NCI-H1105 (cell line): ENCODE measurements around the gene TTYH1.
"Not testable (repeated sequence)": the region's sequence is repeated elsewhere in the genome, so short reads cannot be mapped to it uniquely, and the experiment has no call there.

Experiments used
- DNase-seq: peaks from one replicate; lab custom pipeline; 2025; lab: John Stamatoyannopoulos, UW

The TTYH1 gene

DNA sequence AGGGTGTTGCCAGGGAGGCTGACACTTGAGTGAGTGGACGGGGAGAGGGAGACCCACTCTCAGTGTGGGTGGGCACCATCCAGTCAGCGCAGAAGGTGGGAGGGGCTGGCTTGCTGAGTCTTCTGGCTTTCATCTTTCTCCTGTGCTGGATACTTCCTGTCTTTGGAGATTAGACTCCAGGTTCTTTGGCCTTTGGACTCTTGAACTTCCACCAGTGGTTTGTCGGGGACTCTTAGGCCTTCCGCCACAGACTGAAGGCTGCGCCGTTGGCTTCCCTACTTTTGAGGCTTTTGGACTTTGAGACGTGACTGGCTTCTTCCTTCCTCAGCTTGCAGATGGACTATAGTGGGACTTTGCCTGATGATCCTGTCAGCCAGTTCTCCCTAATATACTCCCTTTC lies 29.5 kb downstream of the TTYH1 start:
- no peak for DNase-seq

GRCh38 chr19:54446349-54446748 lies 31.1 kb downstream of the TTYH1 start:
- not testable (repeated sequence) for DNase-seq

DNA sequence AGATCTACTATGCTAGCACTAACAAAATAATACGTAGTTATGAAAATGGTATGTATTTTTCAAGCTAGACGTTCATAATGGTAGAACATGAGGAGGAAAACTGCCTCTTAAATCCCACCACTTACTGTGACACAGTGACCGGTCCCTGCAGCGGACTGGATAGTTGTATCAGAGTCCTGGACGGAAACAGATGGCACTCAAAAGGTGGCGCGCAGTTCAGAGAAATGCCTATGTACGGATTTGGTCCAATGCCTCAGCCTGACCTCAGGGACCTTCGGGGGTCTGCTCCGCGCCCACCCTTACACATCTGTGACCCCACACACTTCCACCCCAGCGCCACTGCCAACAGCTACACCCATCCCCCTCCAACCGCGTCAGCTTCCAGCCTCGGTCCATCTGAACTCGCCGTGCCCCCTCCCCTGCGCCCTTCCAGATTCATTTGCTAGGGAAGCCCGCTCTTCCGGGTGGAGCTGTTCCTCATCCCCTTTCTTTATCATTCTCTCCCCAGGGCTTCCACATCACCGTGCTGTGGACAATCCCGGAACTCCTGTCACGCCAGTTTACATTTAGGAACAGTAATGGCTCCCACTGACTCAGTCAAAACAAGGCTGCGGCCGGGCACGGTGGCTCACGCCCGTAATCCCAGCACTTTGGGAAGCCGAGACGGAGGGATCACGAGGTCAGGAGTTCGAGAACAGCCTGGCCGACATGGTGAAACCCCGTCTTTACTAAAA lies 32.9 kb downstream of the TTYH1 start:
- no peak for DNase-seq

GRCh38 chr19:54448774-54449700 lies 33.8 kb downstream of the TTYH1 start, which contains the start of gene LENG8:
Gene LENG8, plus strand, starts transcription at chr19:54449199. Its CDS starts 2,146 bp downstream, at chr19:54451345.
- DNase-seq: peak; percentile 94

DNA sequence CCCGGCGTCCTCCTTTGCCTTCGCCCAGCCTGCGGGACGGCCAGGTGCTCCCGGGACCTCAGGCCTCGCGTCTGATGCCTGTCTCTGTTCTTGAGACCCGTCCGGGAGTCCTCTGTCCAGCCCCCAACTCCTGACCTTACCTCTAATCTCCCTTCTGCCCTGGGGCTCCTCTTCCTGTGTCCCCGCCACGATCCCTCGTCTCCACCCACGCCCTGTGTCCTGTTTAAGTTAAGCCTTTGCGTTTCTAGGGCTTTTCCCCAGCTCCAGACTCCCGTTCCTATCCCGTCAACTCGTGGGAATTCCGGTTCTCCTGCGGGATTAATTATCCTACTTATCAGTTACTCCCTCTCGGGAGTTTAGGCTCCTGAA lies 34.4 kb downstream of the TTYH1 start:
- no peak for DNase-seq

DNA sequence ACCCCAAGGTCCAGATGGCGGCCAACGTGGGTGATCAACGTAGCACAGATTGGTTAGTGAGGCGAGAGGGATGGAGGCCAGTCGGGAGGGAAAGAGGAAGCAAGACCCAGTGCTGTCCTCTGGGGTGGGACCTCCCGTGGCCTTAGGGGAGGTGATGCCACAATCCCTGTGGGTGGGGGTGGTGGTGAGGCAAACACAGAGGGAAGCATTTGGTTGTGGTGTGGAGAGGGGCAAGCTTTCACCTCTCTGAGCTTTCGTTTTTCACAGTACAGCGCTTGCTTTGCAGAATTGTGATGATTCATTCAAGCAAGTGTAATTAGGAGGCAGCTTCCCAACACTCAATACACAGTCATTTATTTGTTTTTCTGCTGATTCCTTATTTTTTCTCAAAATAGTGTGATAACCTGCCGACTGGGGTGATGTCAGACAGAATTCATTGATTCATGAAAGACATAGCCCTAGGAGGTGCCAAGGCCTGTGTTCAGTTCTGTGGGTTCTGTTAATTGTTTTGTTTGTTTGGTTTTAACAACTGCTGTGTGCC lies 36.1 kb downstream of the TTYH1 start:
- no peak for DNase-seq

DNA sequence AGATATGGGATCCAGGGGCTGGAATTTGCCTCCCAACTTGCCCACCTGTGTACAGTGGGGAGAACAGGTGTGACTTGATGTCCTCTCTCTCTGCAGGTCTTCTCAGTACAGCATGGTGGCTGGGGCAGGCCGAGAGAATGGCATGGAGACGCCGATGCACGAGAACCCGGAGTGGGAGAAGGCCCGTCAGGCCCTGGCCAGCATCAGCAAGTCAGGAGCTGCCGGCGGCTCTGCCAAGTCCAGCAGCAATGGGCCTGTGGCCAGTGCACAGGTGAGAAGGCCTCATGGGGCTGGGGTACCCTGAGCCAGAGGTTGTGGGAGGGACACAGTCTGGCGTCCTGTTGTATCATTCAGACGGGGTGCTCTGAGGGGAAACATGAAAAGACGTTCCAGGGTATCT lies 36.7 kb downstream of the TTYH1 start:
- DNase-seq: no peak

DNA sequence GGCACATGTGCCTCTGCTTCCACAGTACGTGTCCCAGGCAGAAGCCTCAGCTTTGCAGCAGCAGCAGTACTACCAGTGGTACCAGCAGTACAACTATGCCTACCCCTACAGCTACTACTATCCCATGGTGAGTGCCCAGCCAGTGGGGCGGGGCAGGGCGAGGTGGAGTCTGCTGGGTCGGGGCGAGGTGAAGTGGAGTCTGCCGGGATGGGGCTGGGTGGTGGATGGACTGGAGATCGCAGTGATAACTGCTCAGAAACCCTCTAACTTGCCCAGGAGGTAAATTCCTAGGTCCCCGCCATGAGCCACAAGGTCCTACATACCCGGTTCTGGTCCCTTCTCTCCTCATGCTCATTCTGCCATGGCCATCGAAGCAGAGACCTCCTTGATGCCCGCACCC lies 37.4 kb downstream of the TTYH1 start:
- no peak for DNase-seq

GRCh38 chr19:54453921-54454780 lies 38.9 kb downstream of the TTYH1 start:
- DNase-seq: no peak

GRCh38 chr19:54454781-54455675 lies 39.8 kb downstream of the TTYH1 start:
- DNase-seq: no peak

GRCh38 chr19:54455786-54456422 lies 40.6 kb downstream of the TTYH1 start:
- DNase-seq: no peak

DNA sequence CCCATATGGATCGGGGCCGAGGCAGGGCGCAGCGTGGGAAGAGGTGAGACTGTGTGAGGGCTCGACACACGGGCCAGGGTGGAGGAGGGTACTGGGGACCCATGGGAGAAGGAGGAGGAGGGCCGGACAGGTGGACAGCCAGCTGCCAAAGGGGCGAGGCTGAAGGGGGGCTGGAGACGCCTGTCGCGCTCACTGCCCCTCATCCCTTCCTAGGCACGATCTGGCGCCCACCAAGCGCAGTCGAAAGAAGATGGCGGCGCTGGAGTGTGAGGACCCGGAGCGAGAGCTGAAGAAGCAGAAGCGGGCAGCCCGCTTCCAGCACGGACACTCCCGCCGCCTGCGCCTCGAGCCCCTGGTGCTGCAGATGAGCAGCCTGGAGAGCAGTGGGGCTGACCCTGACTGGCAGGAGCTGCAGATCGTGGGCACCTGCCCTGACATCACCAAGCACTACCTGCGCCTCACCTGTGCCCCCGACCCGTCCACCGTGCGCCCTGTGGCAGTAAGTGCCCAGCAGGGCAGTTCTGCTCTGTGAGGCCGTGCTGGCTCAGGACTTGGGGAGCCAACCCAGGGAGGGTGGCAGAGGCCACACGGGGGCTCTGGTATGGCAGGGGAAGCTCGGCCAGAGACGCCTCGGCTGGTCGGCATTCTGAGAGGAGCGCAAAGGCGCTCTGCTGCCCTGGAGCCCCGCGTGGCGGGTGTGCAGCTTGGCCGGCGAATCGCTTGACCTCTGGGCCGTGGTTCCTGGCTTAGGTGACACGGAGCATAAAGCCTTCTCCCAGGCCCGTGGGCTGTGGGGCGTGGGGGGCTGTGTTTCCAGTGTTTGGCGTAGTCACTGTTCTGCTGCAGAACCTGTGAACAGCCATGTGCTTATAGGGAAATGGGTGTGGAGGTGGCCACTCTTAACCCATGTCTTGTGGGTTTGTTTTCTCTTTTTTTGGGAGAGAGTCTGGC lies 41.4 kb downstream of the TTYH1 start:
- DNase-seq: no peak

GRCh38 chr19:54457773-54458647 lies 42.7 kb downstream of the TTYH1 start:
- DNase-seq: no peak

- DNase-seq: no peak
These were observed 43.5 kb downstream of the TTYH1 start for GRCh38 chr19:54458648-54459281.

DNA sequence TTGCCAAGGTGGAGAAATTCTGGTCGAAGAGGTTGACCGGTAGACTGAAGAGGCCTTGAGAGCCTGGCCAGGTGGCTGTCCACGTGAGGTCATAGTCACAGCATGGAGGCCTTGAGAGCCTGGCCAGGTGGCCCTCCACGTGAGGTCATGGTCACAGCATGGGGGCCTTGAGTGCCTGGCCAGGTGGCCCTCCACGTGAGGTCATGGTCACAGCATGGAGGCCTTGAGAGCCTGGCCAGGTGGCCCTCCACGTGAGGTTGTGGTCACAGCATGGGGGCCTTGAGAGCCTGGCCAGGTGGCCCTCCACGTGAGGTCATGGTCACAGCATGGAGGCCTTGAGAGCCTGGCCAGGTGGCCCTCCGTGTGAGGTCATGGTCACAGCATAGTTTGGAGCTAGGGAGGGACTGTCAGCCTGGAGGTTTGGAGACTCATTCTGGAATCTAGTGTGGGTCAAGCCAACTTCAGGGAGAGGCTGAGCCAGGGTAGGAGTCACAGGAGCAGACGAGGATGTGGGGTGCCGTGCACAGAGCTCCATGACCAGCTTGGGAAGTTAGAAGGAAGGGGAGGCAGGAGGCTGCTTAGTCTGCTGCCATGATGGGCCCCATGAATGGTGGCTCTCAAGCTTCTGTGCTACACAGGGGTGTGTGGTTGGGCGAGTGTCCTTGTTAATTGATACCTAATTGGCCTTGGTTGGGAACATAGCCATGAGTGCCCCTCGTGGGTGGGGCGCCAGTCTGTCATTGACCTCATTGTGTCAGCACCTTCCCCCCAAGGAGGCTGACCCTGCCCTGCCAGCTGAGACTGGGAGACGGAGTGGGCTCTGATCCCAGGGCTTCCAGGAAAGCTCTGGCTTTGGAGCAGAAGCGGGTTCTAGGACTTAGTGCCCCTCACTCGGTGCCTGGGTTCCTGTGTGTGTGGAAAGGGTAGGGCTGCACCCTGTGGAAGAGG lies 44.3 kb downstream of the TTYH1 start:
- no peak for DNase-seq

- no peak for DNase-seq
These were observed 45.2 kb downstream of the TTYH1 start for GRCh38 chr19:54460230-54461005.
